Medulla oblongata (tissue), 1 donor: ENCODE data around the gene PLEKHG1.

Experiments
- DNase-seq: peaks from one replicate; pipeline ENCODE4 v3.0.0-alpha.2; 2015; ENCODE audit errors: extremely low spot score

PLEKHG1 gene

DNA sequence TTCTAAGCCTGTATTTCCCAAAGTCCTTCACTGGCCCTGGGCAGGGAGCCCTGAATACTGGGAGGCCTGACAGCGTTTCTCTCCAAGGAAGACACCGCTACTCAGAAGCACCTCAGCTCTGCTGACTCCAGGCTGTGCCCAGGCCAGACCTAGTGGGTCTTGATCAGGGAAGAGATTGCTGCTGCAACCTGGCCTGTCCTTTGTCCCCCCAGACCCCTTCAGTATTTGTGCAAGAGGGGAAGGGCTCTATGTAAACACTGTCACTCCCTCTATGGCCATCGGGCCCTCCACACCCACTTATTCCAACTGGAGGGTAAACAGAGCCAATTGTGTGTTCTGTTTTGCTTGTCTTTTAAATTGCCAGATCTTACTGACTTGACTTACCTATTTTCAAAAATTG is 20.6 kb downstream of the PLEKHG1 start:
- peak; percentile 42 for DNase-seq

DNA sequence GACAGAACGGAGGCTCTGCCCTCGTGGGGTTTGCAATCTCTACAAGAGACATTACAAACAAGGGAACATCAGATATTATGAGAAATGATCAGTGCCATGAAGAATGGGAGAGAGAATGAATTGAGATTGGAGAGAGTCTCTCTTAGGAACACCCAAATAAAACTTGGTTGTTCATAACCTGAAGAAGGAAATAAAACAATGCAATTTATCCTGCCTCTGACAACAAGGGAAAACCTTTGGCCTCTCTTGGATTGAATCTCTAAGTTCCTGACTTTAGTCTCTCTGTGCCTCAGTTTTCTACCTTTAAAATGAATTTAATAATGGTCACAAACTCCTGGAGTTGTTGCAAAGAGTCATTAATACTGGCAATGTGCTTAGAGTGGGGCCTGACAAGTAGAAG is 21.1 kb downstream of the PLEKHG1 start:
- no peak for DNase-seq

DNA sequence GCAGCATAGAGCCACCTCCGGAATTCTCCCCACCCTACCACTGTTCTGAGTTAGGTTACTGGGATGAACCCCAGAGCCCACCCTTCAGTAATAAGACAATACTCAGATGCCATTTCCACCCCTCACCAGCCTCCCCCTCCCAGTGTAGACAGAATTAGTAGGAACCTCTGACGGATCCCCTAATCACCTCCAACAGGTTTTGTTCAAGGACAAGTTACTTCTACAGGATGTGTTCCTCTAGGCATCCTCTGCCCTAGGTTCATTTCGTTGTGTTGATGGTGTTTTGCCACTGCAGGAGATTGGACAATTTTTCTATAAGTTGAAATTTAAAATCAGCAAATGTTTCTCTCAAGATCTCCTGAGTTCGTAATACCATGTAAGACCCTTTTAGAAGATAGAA is 22.8 kb downstream of the PLEKHG1 start:
- no peak for DNase-seq

DNA sequence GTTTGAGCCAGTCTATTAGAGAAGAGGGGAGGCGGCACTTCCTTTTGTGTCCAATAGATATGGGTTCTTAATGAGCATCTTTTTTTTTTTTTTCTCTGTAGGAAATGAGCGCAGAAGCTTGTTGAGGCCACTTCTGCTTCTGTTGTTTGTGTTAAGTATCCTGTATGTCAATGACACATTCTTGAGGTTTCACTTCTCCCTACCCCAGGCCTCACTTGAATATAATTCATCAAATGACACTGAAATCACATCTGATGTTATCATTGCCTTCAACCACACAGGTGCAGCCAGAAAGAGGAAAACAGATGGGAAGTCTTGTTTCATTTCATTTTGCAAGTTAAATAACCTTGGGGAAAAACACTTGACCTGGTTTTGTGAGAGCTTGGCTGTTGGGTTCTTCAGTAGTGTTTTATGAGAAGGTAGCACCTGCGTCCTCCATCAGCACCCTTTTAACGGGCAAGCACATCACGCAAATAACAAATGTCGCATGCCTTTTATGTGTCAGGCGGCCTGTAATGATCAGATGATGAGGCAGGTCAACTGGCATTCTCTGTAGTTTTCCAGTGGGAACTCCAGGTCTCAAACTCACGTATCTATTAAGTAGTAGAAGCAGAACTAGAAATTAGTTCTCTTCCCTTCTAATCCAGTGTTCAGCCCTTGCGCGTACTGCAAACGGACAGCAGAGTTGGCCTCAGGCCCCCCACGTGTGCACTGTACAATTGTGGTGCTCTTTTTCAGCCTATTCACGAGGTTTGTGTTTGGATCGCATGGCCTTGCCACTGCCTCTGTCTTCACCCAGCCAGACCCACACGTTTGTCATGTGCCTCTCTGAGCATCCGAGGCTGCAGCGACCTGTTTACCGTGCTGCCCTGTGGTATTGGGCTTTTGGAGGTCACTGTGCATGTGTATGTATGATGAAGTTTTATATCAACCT is 23.5 kb downstream of the PLEKHG1 start:
- peak; percentile 35 for DNase-seq

DNA sequence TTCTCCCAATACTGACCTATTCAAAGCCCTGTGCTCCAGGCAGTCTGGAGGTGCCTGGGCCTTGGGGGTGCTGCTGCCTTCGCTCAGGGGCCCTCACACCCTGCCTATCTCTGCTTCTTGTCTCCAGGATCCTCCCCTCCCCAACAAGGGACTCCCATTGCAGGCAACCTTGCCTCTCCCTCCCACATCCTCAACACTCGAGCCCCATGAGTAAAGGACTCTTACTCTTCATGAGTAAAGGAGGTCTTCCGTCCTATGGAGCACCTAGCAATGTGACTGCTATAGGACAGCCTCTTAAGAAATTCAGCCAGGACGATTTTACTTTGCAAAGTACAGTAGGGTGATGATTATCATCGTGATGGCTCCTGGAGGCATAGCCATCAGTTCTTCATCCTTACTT is 24.5 kb downstream of the PLEKHG1 start:
- DNase-seq: no peak

DNA sequence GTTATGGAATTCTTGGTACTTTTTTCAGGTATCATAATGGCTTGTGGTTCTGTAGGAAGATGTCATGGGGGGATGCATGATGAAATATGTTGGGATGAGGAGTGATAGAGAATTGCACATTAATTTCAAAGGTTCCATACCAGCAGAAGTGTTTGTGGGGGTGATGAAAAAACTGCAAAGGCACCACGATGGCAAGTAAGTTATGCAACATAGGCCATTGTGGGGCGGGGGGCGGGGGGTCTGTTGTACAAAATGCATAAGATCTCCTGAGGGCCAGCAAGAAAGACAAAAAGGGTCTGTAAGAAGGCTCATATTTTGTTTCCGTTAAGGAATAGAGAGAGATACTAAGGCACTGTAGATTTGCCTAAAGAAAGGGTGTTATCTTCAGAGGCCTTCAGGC is 26.2 kb downstream of the PLEKHG1 start:
- DNase-seq: no peak

DNA sequence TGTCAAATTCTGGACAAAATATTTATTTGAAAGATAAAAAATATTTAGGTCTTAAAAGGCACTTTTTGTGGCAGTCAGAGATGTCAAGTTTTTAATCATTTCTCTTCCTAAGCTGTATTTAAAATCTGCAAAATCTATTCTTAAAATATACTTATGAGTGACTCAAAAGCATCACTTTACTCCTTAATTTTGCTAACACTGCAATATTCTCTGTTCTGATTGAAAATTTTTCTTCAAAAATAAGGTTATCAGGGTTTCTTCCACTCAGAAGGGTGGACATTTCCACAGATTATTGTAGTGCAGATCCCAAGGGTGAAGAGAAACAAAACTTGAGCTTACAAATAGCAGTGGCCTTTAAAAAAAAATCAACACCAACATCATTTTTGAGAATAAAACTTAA is 27.5 kb downstream of the PLEKHG1 start:
- no peak for DNase-seq

DNA sequence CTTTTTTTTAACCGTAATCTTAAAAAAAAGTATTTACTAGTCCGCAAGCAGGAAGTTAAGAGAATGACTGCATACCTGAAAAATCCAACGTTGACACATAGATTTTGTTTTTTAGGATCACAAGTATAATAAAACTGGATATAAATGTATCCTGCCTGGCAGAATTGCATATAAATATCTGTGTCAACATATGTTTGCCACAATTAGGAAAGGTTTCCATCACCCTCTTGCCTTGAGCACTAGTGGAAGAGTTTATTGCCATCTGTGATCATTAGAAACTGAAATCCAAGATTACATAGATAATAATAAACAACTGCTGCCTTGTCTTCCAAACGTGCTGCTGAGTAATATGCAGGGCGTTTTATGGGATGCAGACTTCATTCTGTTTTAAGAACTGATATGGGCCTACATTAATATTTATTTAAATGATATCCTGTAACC is 27.9 kb downstream of the PLEKHG1 start:
- no peak for DNase-seq

DNA sequence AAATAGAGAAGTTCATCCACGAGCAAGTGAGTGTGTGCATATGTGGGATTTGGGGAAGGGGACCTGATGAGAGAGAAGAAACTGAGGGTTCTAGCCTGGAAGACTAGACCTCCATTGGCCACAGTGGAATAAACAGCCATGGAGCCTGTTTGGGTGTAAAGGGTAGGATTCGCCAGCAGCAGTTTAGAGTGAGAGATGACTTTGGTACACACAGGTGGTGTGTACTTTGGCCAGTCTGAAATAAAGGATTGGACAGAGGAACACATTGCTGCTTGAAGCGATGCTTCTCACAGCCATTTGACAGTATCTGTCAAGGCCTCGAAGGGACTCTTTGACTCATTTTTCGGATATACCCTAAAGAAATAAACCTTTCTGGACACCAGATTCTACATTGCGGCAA is 29.2 kb downstream of the PLEKHG1 start:
- no peak for DNase-seq

DNA sequence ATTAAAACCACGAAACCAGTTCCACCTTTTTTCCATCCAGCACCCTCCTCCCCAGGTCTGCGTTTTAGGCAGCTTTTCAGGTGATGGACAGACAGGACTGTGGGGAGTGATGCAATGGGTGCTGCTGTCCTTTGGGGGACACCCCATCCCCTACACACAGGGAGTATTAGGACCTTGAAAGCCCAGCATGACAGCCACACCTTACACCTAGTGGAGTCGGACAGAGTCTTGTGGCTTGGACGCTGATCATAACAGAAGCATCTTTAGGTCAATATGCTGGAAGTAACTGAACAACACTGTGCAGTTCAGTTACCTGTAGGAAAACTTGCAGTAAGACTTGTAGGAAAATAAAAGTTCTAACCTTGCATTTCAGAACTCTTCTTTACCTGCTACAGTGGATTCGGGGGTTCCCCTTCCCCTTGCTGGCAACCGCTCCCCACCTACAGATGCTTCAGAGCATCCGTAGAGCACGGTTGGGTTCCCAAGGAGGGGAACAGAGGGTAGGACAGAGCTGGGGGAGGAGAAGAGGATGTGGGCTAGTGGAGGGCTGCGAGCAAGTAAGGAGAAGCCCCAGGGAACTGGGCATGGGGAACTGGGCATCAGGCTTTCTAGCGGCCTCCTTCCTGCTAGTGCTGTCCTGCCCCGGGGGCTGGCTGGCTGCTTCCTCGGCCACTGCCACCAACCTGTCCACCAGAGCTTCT is 31.7 kb downstream of the PLEKHG1 start:
- no peak for DNase-seq

DNA sequence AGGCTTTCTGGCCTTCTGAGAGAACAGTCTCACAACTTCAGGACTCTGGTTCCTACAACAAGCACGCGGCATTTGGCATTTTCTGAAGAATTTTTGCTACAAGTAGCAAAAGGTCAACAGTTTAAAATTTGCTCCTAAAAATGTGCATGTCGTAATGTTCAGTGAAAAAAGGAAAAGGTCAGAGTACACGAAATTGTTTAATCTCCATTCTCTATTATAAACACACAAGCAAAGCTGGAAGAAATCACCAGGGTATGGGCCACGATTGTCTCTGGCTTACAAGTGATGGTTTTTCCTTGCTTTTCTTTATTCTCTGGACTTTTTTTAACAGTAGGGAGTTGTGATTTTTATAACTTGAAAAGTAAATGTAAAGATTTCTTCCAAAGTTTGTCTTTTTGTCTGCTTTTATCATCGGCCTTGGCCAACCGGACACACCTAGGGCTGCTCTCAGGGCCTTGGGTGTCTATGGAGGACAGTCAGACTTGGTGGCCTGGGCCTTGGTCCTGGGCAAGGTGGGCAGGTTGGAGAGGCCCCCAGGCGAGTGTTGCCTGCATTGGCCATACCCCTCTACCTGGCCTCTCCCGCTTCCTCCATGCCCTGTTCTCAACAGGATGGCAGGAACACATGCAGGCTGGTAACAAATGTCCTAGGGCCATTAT is 32.4 kb downstream of the PLEKHG1 start:
- DNase-seq: no peak

DNA sequence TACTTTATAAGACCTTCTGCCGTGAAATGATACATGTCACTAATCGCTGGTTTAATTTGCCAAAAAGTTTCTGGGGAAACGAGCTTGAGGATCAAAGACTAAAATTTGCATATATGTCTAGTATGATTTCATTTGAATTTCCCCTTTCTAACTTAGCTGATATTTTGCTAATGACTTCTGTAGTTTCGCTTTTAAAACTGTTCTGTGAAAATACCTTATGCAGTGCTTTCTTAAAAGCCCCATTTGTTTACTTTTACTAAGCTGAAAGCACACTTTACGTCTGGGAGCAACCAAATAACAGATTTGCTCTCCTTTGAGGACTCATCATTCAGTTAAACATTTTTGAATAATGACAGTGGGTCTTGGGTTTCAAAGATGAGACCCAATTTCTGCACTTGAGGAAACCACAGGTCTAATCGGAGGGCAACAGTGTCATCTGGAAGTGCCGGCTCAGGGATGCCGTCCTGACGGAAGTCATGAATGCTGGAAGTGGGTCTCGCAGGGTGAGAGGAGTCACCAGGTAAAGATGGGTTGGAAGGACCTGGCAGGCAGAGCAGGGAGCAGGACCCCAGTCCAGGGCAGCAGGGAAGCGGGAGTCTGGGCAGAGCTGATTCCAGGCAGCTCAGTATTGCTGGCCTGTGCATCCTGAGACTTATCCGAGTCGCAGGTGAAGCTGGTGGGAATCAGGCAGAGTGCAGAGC is 33.2 kb downstream of the PLEKHG1 start:
- no peak for DNase-seq

DNA sequence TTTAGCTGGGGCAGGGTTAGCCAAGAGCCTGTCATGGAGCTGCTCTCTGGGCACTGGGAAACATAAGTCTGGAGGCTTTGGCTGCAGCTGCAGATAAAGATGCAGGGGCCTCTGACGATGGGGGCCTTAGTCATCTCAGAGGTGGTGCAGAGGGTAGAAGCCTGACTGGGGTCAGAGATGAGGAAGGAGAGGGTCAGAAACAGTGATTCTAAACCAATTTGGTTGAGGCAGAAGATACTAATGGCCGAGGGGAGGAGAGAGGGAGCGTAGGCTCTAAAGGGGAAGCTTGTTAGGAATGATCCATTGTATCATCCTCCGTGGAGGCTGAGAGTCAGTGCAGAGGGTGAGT is 33.8 kb downstream of the PLEKHG1 start:
- no peak for DNase-seq

DNA sequence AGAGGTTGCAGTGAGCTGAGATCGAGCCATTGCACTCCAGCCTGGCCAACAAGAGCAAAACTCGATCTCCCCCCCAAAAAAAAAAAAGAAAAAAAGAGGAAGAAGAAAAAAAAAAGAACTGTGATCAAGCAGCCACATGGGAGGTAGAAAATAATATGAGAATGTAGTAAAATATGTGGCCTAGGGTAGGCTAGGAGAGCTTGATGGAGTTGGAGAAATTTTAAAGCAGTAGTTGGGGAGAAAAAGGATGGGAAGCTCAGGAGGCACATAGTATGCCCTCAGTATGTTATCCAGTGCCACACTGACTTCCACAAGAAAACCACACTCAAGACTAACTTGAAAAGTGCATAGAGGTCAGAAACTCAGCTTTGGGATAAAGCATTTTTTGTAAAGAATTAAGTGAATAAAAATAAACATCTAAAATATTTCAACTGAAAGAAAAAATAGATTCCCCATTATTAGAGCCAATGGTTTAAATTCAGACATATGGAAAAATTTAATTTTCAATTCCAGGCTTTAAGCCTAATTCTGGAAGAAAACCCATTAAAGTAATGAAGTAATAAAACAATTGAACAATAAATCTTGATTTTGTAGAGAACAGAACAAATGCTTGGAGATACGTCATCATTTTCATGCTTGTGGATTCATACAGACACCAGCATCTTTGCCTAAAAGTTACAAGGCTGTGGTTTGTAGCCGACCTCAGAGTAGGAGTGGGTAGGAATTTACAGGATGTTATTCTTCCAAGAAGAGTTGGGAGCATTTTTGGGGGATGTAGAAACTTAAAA is 34.7 kb downstream of the PLEKHG1 start:
- DNase-seq: no peak

DNA sequence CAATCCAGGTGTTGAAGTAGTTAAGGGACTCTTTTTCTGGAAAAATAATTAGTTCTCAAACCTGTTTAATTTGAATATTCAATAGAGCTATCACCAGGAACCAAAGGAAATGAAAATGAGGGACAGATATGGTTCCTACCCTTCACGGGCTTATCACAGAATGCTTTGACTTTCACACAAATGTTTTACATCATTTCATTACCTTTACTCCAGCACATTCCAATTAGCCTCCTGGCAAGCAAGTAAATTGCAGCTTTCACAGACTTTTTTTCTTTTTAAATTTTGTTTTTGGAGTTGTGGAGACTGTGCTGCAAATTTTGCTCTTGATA is 35.2 kb downstream of the PLEKHG1 start:
- no peak for DNase-seq

DNA sequence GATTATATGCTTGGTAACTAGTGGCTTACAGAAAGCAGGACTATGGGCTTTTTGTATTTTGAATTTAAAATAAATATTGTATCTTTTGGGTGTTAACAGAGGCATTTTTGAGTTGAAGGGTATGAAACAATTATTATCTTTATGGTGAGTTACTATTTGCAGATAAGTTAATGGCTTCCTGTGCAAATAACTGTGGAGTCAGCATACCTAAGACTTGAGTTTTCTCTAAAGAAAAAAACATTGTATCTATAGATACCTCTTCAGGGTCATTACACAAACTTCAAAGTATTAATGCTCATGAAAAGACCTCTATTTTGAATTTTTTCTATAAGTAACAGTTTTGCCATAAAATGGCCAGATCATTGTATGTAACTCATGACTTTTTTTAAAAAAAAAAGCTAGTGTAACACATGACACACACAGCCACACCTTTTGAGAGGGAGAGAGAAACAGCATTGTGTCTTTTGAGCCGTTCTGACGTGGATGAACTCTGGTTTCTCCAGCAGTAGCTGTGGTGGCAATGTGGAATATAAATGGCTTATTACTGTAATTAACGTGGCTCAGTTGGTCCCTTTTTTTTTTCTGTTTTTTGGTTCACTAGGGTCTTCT is 36.3 kb downstream of the PLEKHG1 start:
- DNase-seq: no peak

DNA sequence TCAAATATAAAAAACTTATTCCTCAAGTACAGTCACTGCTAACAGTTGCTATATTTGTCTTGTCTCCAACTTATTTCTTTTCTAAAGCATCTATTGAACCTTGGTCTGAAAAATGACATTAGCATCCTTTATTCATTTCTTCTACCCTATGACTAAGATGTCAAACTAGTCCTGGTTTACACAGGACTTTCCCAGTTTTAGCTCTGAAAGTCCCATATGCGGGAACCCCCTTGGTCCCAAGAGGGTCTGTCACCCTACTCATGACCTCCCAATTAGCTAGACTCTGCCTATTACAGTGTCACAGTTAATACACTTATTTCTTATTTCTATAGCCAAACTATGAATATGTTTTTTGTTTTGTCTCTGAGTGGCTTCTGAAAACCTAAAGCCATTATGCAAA is 37.1 kb downstream of the PLEKHG1 start:
- DNase-seq: no peak

DNA sequence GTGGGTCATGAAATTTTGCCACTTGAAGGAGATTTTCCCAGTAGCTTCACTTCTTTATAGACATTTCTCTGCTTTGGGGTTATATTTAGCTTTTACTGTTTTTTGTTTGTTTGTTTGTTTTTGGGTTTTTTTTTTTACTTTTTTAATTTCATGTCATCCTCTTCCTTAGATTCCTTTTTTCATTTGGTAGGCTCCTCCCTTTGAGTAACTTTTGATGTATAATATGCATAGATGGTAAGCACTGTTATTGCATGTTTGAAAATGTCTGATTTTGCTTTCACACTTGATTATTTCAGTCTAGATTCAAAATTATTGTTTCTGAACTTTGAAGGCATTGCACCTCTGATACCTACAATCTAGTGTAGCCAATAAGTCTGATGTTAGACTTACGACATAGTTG is 37.6 kb downstream of the PLEKHG1 start:
- no peak for DNase-seq

DNA sequence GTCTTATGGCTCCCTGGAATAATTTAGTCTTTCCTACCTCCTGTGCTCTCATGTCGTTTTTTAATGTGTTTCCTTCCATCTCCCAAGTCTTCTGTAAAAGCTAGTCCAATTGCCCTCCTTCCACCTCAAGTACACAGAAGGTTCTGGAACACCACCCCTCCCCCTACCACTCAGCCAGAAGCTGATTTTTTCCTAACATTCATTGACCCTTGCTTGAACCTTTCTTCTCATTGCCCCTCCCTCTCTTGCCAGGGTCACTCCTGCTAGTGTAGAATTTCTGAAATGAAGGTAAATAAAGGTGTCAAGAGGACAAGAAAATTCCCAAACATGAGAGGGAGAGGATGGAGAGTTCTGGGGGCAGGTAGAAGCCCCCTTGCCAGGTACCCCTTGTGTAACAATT is 38.6 kb downstream of the PLEKHG1 start:
- no peak for DNase-seq

DNA sequence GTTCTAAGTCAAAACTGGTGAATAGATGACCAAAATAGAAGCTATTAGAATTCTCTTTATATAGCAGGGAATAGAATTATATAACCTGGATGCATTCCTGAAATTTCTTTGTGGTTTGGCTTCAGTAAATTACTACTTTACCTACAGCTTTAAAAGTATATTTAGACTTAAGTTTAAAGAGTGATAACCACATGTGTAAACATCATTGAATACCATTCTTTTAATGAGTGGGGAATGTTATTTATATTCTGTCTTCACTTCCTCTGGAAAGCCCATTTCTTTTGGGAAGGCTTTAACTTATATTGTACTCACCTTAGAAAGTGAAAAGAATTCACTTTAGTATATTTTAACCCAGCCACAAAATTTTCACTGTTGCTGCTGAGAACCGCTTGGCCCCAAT is 39.1 kb downstream of the PLEKHG1 start:
- DNase-seq: no peak

DNA sequence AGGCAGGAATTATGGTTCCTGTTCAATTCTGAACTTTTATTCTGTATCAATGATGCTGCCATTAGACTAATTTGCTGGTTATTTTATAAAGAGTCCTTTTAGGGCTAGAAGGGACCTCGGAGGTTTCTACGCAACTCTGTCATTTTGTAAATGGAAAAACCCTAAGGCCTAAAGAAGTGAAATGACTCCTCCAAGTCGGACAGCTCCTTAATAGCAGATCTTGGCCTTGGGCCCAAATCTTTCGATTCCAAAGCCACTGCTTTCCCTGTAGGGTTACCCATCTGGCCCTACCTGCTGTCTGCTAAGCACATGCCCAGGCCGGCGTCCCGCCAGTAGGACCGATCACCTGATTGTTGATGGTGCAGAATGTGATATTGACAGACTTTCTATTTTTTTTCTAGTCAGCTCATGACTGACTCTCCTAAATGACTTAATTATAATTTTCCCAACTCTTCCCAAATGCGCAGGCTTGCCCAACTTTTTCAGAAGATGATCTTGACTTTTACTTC is 40.2 kb downstream of the PLEKHG1 start:
- DNase-seq: no peak
